GM23338 (cell line): ENCODE results near the gene MRAP. TPM values are rescaled to one million over a fixed set of nuclear protein-coding genes. Genes with fewer than 3 reads are reported as not detected.

Source experiments
- ATAC-seq: fragments of 200-7000 bp; cut with Tn5 transposase; 3 replicates; pipeline ENCODE4 v1.9.1; 2020
- DNase-seq: peaks from one replicate; pipeline ENCODE4 v3.0.0-alpha.2; 2015; ENCODE audit warnings: low spot score
- H2AFZ ChIP-seq: fragments of 200-600 bp; sonication (generic); 2 replicates; pipeline ENCODE4 v1.8.0; 2016; ENCODE audit warnings: antibody characterized with exemption, mild to moderate bottlenecking, moderate library complexity
- H3F3A ChIP-seq: fragments of 200-600 bp; sonication (generic); replicated peaks from 2 replicates; pipeline ENCODE4 v1.8.0; 2017; ENCODE audit warnings: antibody characterized with exemption, mixed run types, low read depth
- H3K27ac ChIP-seq: fragments of 200-600 bp; sonication (generic); 2 replicates; pipeline ENCODE4 v1.6.1; 2016; ENCODE audit warnings: low read depth
- H3K27me3 ChIP-seq: fragments of 200-600 bp; sonication (generic); 2 replicates; pipeline ENCODE4 v1.8.0; 2016; ENCODE audit warnings: mild to moderate bottlenecking, mixed run types, moderate library complexity; ENCODE audit not compliant: insufficient read depth
- H3K36me3 ChIP-seq: fragments of 200-600 bp; sonication (generic); 2 replicates; pipeline ENCODE4 v1.8.0; 2016; ENCODE audit warnings: mild to moderate bottlenecking; ENCODE audit not compliant: insufficient read depth
- H3K4me1 ChIP-seq: fragments of 200-600 bp; sonication (generic); 2 replicates; pipeline ENCODE4 v1.8.0; 2016; ENCODE audit warnings: mild to moderate bottlenecking, moderate library complexity; ENCODE audit not compliant: insufficient read depth
- H3K4me2 ChIP-seq: fragments of 200-600 bp; sonication (generic); 2 replicates; pipeline ENCODE4 v1.7.1; 2017; ENCODE audit warnings: mixed run types
- H3K4me3 ChIP-seq: fragments of 200-600 bp; sonication (generic); 2 replicates; pipeline ENCODE4 v1.6.1; 2016; ENCODE audit warnings: mixed run types
- H3K79me2 ChIP-seq: fragments of 200-600 bp; sonication (generic); replicated peaks from 2 replicates; pipeline ENCODE4 v1.8.0; 2017; ENCODE audit warnings: mild to moderate bottlenecking; ENCODE audit not compliant: insufficient read depth
- H3K9me2 ChIP-seq: fragments of 200-600 bp; sonication (generic); 2 replicates; pipeline ENCODE4 v1.8.0; 2017; ENCODE audit not compliant: insufficient read depth
- H4K20me1 ChIP-seq: fragments of 200-600 bp; sonication (generic); replicated peaks from 2 replicates; pipeline ENCODE4 v1.8.0; 2017; ENCODE audit warnings: mild to moderate bottlenecking; ENCODE audit not compliant: insufficient read depth
- H3K27ac Mint-ChIP-seq: 2 replicates; pipeline ENCODE4 v1.8.0; 2020; ENCODE audit warnings: inconsistent platforms, mild to moderate bottlenecking, moderate library complexity, mixed read lengths
- H3K27me3 Mint-ChIP-seq: 3 replicates; pipeline ENCODE4 v1.8.0; 2022; ENCODE audit warnings: low read depth, mild to moderate bottlenecking, moderate library complexity, mixed read lengths, inconsistent platforms; ENCODE audit not compliant: insufficient read depth, poor library complexity
- H3K36me3 Mint-ChIP-seq: 3 replicates; pipeline ENCODE4 v1.8.0; 2021; ENCODE audit warnings: low read depth, mild to moderate bottlenecking, inconsistent platforms, moderate library complexity, mixed read lengths
- H3K4me1 Mint-ChIP-seq: 3 replicates; pipeline ENCODE4 v1.8.0; 2020; ENCODE audit warnings: mild to moderate bottlenecking, inconsistent platforms, mixed read lengths
- H3K4me3 Mint-ChIP-seq: 3 replicates; pipeline ENCODE4 v1.8.0; 2021; ENCODE audit warnings: moderate library complexity, mild to moderate bottlenecking, inconsistent platforms, mixed read lengths
- H3K9me3 Mint-ChIP-seq: 3 replicates; pipeline ENCODE4 v1.8.0; 2020; ENCODE audit warnings: moderate library complexity, mild to moderate bottlenecking, inconsistent platforms, mixed read lengths
- CREB1 ChIP-seq: fragments of 250-450 bp; sonication (Bioruptor Pico); IDR thresholded peaks from 2 replicates; pipeline ENCODE4 v1.5.0; 2020; ENCODE audit warnings: low read depth, mild to moderate bottlenecking, moderate library complexity
- CTCF ChIP-seq, 2 experiments: fragments of 200-600 bp in 1 of 2; sonication (generic) in 1 of 2; conservative IDR thresholded peaks; 2 replicates each; pipeline versions ENCODE4 v1.5.1 to v1.6.1; 2016 to 2017; ENCODE audit warnings: antibody characterized with exemption in 2 of 2, low read depth in 2 of 2, mild to moderate bottlenecking in 2 of 2, moderate library complexity in 1 of 2
- EZH2 ChIP-seq: fragments of 200-600 bp; sonication (generic); IDR thresholded peaks from one replicate; pipeline ENCODE4 v1.8.0; 2017; ENCODE audit warnings: antibody characterized with exemption, mild to moderate bottlenecking, low read depth; ENCODE audit not compliant: unreplicated experiment
- EZH2phosphoT487 ChIP-seq: fragments of 200-600 bp; sonication (generic); IDR thresholded peaks from one replicate; pipeline ENCODE4 v1.8.1; 2018; ENCODE audit warnings: antibody characterized with exemption; ENCODE audit not compliant: unreplicated experiment
- POLR2AphosphoS5 ChIP-seq: IDR thresholded peaks from 2 replicates; pipeline ENCODE4 v1.6.1; 2016; ENCODE audit warnings: antibody characterized with exemption, low read depth
- REST ChIP-seq: IDR thresholded peaks from one replicate; pipeline ENCODE4 v1.6.1; 2018; ENCODE audit warnings: antibody characterized with exemption; ENCODE audit not compliant: unreplicated experiment
- ZNF331 ChIP-seq: fragments of 250-450 bp; sonication (Bioruptor Pico); IDR thresholded peaks from 2 replicates; pipeline ENCODE4 v1.5.0; 2020; ENCODE audit warnings: low read depth, mild to moderate bottlenecking, moderate library complexity
- polyA plus RNA-seq: library from polyadenylated mRNA; unstranded; fragments of >200 nt; fragmentation: Nextera tagmentation; extraction: Ambion mirVana; gene quantifications from 2 replicates; pipeline ENCODE4 v1.2.1, GENCODE V29; 2016
- total RNA-seq: library from RNA; depleted of rRNA; stranded (reverse); fragments of >200 nt; shearing (Covaris generic); gene quantifications from 2 replicates; pipeline ENCODE4 v1.2.3, GENCODE V29; 2014
- TF ChIP-seq, protein P1 (sequence below): fragments of 250-450 bp; sonication (Bioruptor Pico); IDR thresholded peaks from 2 replicates; pipeline ENCODE4 v1.5.0; 2020; ENCODE audit warnings: mild to moderate bottlenecking, moderate library complexity

MRAP gene
- total and polyA plus RNA-seq, 2 experiments from 2014 or later, result 0.78 TPM; not detected in 1

- no peak overlapping the region for H2AFZ ChIP-seq
- no peak for TF ChIP-seq CREB1 (CRISPR knock-in tag)
- no peak for TF ChIP-seq EZH2
- no peak for TF ChIP-seq ZNF331 (CRISPR knock-in tag)
- TF ChIP-seq POLR2AphosphoS5, result no peak
- Mint-ChIP-seq H3K36me3 (peaks cover 87% of the 10 kb centered on the region), H3K27ac (no peak overlapping the region), H3K9me3 (no peaks in the 10 kb centered on the region), H3K27me3 (peaks cover 5% of the 10 kb centered on the region), H3K4me1 (peaks cover 25% of the 10 kb centered on the region), H3K4me3 (no peak overlapping the region)
- no peaks in the 10 kb centered on the region for H3K4me1 ChIP-seq
- peaks cover 36% of the 10 kb centered on the region for H3K36me3 ChIP-seq
- H3K27me3 ChIP-seq, result no peaks in the 10 kb centered on the region
- DNase-seq (no peak), ATAC-seq (no peak)
- H3K79me2 ChIP-seq, result no peaks in the 10 kb centered on the region; the same call in 1 of the 2 replicates
- no peak overlapping the region for H3K4me2 ChIP-seq
- H4K20me1 ChIP-seq, result 0 out of 2 replicates have a peak, but pooled peaks cover 5% of the 10 kb centered on the region
- H3F3A ChIP-seq, result no peaks in the 10 kb centered on the region
- no peak overlapping the region for H3K4me3 ChIP-seq
- H3K9me2 ChIP-seq, result no peaks in the 10 kb centered on the region
- no peak overlapping the region for H3K27ac ChIP-seq
Measured at GRCh38 chr21:32333953-32334673, 35.5 kb downstream of the MRAP start.

GRCh38 chr21:32334980-32335531 is 36.4 kb downstream of the MRAP start:
- H3K4me1 Mint-ChIP-seq, result peaks cover 25% of the 10 kb centered on the region
- no peak overlapping the region; the same call in 2 of the 3 replicates for H3K4me3 Mint-ChIP-seq
- Histone ChIP-seq H3K27me3 (no peaks in the 10 kb centered on the region), H3K79me2 (no peaks in the 10 kb centered on the region; the same call in 1 of the 2 replicates), H2AFZ (no peak overlapping the region), H3K4me1 (no peaks in the 10 kb centered on the region), H3K27ac (no peak overlapping the region), H3K9me2 (no peaks in the 10 kb centered on the region), H3K4me3 (no peak overlapping the region), H3K4me2 (no peak overlapping the region), H3F3A (no peaks in the 10 kb centered on the region), H3K36me3 (peaks cover 33% of the 10 kb centered on the region), H4K20me1 (peaks cover 3% of the 10 kb centered on the region; the same call in 1 of the 2 replicates)
- H3K36me3 Mint-ChIP-seq, result peaks cover 83% of the 10 kb centered on the region
- DNase-seq, result no peak
- H3K9me3 Mint-ChIP-seq, result no peaks in the 10 kb centered on the region
- H3K27me3 Mint-ChIP-seq, result peaks cover 5% of the 10 kb centered on the region
- peak overlapping the region; percentile 70; the same call in 1 of the 2 replicates for H3K27ac Mint-ChIP-seq
- ATAC-seq, result peak; percentile 71
- TF ChIP-seq EZH2phosphoT487, result no peak
- no peak for TF ChIP-seq POLR2AphosphoS5
- TF ChIP-seq EZH2, result no peak
- TF ChIP-seq CTCF (conservative IDR thresholded peaks at IDR 0.05; ENCODE audit: low read depth in 2 of 2), result no peak
- TF ChIP-seq REST, result no peak
- TF ChIP-seq, protein P1, sequence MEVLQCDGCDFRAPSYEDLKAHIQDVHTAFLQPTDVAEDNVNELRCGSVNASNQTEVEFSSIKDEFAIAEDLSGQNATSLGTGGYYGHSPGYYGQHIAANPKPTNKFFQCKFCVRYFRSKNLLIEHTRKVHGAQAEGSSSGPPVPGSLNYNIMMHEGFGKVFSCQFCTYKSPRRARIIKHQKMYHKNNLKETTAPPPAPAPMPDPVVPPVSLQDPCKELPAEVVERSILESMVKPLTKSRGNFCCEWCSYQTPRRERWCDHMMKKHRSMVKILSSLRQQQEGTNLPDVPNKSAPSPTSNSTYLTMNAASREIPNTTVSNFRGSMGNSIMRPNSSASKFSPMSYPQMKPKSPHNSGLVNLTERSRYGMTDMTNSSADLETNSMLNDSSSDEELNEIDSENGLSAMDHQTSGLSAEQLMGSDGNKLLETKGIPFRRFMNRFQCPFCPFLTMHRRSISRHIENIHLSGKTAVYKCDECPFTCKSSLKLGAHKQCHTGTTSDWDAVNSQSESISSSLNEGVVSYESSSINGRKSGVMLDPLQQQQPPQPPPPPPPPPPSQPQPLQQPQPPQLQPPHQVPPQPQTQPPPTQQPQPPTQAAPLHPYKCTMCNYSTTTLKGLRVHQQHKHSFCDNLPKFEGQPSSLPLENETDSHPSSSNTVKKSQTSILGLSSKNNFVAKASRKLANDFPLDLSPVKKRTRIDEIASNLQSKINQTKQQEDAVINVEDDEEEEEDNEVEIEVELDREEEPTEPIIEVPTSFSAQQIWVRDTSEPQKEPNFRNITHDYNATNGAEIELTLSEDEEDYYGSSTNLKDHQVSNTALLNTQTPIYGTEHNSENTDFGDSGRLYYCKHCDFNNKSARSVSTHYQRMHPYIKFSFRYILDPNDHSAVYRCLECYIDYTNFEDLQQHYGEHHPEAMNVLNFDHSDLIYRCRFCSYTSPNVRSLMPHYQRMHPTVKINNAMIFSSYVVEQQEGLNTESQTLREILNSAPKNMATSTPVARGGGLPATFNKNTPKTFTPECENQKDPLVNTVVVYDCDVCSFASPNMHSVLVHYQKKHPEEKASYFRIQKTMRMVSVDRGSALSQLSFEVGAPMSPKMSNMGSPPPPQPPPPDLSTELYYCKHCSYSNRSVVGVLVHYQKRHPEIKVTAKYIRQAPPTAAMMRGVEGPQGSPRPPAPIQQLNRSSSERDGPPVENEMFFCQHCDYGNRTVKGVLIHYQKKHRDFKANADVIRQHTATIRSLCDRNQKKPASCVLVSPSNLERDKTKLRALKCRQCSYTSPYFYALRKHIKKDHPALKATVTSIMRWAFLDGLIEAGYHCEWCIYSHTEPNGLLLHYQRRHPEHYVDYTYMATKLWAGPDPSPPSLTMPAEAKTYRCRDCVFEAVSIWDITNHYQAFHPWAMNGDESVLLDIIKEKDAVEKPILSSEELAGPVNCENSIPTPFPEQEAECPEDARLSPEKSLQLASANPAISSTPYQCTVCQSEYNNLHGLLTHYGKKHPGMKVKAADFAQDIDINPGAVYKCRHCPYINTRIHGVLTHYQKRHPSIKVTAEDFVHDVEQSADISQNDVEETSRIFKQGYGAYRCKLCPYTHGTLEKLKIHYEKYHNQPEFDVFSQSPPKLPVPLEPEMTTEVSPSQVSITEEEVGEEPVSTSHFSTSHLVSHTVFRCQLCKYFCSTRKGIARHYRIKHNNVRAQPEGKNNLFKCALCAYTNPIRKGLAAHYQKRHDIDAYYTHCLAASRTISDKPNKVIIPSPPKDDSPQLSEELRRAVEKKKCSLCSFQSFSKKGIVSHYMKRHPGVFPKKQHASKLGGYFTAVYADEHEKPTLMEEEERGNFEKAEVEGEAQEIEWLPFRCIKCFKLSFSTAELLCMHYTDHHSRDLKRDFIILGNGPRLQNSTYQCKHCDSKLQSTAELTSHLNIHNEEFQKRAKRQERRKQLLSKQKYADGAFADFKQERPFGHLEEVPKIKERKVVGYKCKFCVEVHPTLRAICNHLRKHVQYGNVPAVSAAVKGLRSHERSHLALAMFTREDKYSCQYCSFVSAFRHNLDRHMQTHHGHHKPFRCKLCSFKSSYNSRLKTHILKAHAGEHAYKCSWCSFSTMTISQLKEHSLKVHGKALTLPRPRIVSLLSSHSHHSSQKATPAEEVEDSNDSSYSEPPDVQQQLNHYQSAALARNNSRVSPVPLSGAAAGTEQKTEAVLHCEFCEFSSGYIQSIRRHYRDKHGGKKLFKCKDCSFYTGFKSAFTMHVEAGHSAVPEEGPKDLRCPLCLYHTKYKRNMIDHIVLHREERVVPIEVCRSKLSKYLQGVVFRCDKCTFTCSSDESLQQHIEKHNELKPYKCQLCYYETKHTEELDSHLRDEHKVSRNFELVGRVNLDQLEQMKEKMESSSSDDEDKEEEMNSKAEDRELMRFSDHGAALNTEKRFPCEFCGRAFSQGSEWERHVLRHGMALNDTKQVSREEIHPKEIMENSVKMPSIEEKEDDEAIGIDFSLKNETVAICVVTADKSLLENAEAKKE (CRISPR knock-in tag), result no peak
- no peak for TF ChIP-seq CREB1 (CRISPR knock-in tag)
